ENCODE measurements around the gene NACA2.

NACA2 gene

DNA sequence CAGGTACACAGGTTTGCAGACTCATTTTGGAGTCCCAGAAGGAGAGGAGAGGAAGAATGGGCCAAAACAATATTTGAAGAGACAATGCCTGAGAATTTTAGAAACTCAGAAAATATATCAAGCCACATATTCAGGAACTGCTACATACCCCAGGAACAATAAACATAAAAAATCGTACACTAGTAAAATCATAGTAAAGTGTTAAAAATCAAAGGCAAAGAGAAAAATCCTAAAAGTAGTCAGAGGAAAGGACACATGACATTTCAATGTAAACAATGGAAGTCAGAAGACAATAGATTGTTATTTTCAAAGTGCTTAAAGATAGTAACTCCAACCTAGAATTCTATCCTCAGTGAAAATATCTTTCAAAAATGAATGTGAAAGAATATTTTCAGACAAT lies 28.5 kb upstream of the NACA2 start:
- TF ChIP-seq, protein P1, sequence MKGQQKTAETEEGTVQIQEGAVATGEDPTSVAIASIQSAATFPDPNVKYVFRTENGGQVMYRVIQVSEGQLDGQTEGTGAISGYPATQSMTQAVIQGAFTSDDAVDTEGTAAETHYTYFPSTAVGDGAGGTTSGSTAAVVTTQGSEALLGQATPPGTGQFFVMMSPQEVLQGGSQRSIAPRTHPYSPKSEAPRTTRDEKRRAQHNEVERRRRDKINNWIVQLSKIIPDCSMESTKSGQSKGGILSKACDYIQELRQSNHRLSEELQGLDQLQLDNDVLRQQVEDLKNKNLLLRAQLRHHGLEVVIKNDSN (IDR thresholded peaks at IDR 0.05) = no peak

DNA sequence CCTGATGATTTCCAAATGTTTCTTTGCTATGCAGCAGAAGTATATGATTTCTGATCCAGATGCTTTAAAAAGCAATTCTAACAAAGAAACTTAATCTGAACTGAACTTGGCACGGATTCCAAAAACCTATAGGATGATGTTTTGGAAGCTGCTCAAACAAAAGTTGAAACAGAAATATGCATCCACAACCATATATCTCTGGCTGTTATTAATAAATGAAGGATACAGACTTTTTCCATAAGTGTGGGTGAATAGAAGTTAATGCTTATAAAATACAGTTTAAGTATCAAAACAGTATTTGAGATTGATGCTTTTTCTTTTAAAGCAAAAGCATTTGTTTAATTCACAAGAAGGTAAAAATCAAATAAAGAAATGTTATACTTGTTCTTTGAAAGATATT lies 27.9 kb upstream of the NACA2 start:
- TF ChIP-seq CREB1 (IDR thresholded peaks at IDR 0.05; ENCODE audit: low read depth) (no peak), YY1 (IDR thresholded peaks at IDR 0.05; ENCODE audit: low read depth) (no peak), FOXM1 (IDR thresholded peaks at IDR 0.05; ENCODE audit: borderline replicate concordance, low read depth) (no peak), MAX (IDR thresholded peaks at IDR 0.05) (no peak), TEAD4 (IDR thresholded peaks at IDR 0.05) (no peak), REST (IDR thresholded peaks at IDR 0.05; ENCODE audit: low read depth) (no peak), RAD21 (IDR thresholded peaks at IDR 0.05; ENCODE audit: low read depth) (no peak), TAF1 (IDR thresholded peaks at IDR 0.05; ENCODE audit: low read depth) (no peak), CEBPB (IDR thresholded peaks at IDR 0.05) (no peak), EP300 (IDR thresholded peaks at IDR 0.05; ENCODE audit: borderline replicate concordance) (no peak)
- TF ChIP-seq, protein P1 (IDR thresholded peaks at IDR 0.05) = no peak

- TF ChIP-seq ZBTB7A (IDR thresholded peaks at IDR 0.05; ENCODE audit: low read depth) (no peak), FOXM1 (IDR thresholded peaks at IDR 0.05; ENCODE audit: borderline replicate concordance, low read depth) (no peak), TCF12 (IDR thresholded peaks at IDR 0.05; ENCODE audit: low read depth) (no peak), REST (IDR thresholded peaks at IDR 0.05; ENCODE audit: low read depth) (no peak)
These were observed 26.3 kb upstream of the NACA2 start for GRCh38 chr17:61617330-61617729.

DNA sequence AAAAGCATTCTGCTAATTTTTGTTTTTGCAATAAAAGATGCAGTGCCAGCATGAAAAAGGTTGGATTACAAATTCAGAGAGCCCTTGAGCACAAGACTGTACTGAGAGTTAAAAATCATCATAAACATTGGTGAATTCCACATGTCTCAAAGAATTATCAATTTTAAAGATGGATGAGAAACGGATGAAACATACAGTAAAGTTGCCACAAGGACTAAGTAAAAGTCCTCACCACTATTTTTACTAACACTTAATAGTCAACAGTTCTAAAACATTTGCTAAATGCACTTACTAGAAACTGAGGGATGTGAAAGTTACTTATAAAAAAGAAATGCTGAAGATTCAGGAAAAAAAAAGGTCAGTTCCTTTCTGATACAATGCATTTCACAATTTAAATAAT lies 25.8 kb upstream of the NACA2 start:
- no peak for TF ChIP-seq NFIC (IDR thresholded peaks at IDR 0.05)

GRCh38 chr17:61614219-61614618 lies 23.2 kb upstream of the NACA2 start:
- TF ChIP-seq RAD21 (IDR thresholded peaks at IDR 0.05; ENCODE audit: low read depth) (no peak), TCF12 (IDR thresholded peaks at IDR 0.05; ENCODE audit: low read depth) (no peak), CREB1 (IDR thresholded peaks at IDR 0.05; ENCODE audit: low read depth) (no peak), REST (IDR thresholded peaks at IDR 0.05; ENCODE audit: low read depth) (no peak), FOXM1 (IDR thresholded peaks at IDR 0.05; ENCODE audit: borderline replicate concordance, low read depth) (no peak), MAX (IDR thresholded peaks at IDR 0.05) (no peak), NFIC (IDR thresholded peaks at IDR 0.05) (no peak), TEAD4 (IDR thresholded peaks at IDR 0.05) (no peak), CEBPB (IDR thresholded peaks at IDR 0.05) (no peak), ZBTB7A (IDR thresholded peaks at IDR 0.05; ENCODE audit: low read depth) (no peak), EP300 (IDR thresholded peaks at IDR 0.05; ENCODE audit: borderline replicate concordance) (no peak), EGR1 (IDR thresholded peaks at IDR 0.05) (no peak), YY1 (IDR thresholded peaks at IDR 0.05; ENCODE audit: low read depth) (no peak)
- TF ChIP-seq, protein P1 (IDR thresholded peaks at IDR 0.05) = no peak
